HEK293 (cell line): Measurements from ENCODE around the gene ITIH2.

Experiments used
- CTCF ChIA-PET: fragments of 350-600 bp; formaldehyde crosslinking; extraction: SDS; loops from one replicate; lab custom pipeline; 2021; ENCODE audit warnings: antibody characterized with exemption; lab: Yijun Ruan, JAX
- POLR2A ChIA-PET: fragments of 300-600 bp; formaldehyde crosslinking; extraction: SDS; loops from one replicate; lab custom pipeline; 2020; ENCODE audit warnings: antibody characterized with exemption, inconsistent platforms; lab: Yijun Ruan, JAX
- H3K27ac ChIP-seq: fragments of 200-500 bp; sonication (Bioruptor generic); 2 replicates; pipeline ENCODE4 v1.5.1; 2014; ENCODE audit warnings: low read depth, low read length, control low read depth, inconsistent platforms; ENCODE audit errors: extremely low read depth
- H3K36me3 ChIP-seq, 2 experiments: fragments of 200-500 bp in 1 of 2; sonication (Bioruptor generic) in 1 of 2; 1 replicate in 1 of 2; 2 replicates in 1 of 2; pipeline ENCODE4 v1.5.1; 2014 to 2017; ENCODE audit warnings: inconsistent platforms in 2 of 2, low read length in 2 of 2; ENCODE audit not compliant: control insufficient read depth in 2 of 2, insufficient read depth in 1 of 2
- H3K4me1 ChIP-seq: fragments of 200-500 bp; sonication (Bioruptor generic); 2 replicates; pipeline ENCODE4 v1.5.1; 2014; ENCODE audit warnings: mild to moderate bottlenecking, low read length, inconsistent platforms; ENCODE audit not compliant: control insufficient read depth, insufficient read depth
- H3K4me3 ChIP-seq: 2 replicates; pipeline ENCODE4 v1.5.1; 2011; ENCODE audit warnings: low read depth, mild to moderate bottlenecking, control low read depth, low read length, moderate library complexity
- H3K9me3 ChIP-seq: fragments of 200-500 bp; sonication (Bioruptor generic); 2 replicates; pipeline ENCODE4 v1.5.1; 2014; ENCODE audit warnings: low read depth, low read length, inconsistent platforms; ENCODE audit not compliant: control insufficient read depth, insufficient read depth
- MZF1 ChIP-seq: fragments of 450-650 bp; formaldehyde crosslinking; IDR thresholded peaks from 2 replicates; pipeline ENCODE4 v1.5.1; 2017; ENCODE audit warnings: missing biosample characterization, missing genetic modification characterization, borderline replicate concordance
- OSR2 ChIP-seq: fragments of 450-650 bp; formaldehyde crosslinking; IDR thresholded peaks from 2 replicates; pipeline ENCODE4 v1.5.1; 2016; ENCODE audit warnings: missing biosample characterization, missing genetic modification characterization
- PRDM1 ChIP-seq: fragments of 450-650 bp; formaldehyde crosslinking; IDR thresholded peaks from 2 replicates; pipeline ENCODE4; 2016; ENCODE audit warnings: missing biosample characterization, missing genetic modification characterization
- PRDM10 ChIP-seq: fragments of 450-650 bp; formaldehyde crosslinking; IDR thresholded peaks from 2 replicates; pipeline ENCODE4 v1.5.1; 2016; ENCODE audit warnings: missing biosample characterization, missing genetic modification characterization
- PRDM6 ChIP-seq: fragments of 450-650 bp; formaldehyde crosslinking; IDR thresholded peaks from 2 replicates; pipeline ENCODE4 v1.5.1; 2017; ENCODE audit warnings: missing biosample characterization, missing genetic modification characterization
- REPIN1 ChIP-seq: fragments of 450-650 bp; formaldehyde crosslinking; IDR thresholded peaks from 2 replicates; pipeline ENCODE4 v1.5.1; 2017; ENCODE audit warnings: missing biosample characterization, missing genetic modification characterization, low read depth
- SP3 ChIP-seq: fragments of 450-650 bp; formaldehyde crosslinking; IDR thresholded peaks from 2 replicates; pipeline ENCODE4 v1.5.1; 2016; ENCODE audit warnings: missing biosample characterization, missing genetic modification characterization
- ZFP69B ChIP-seq: fragments of 450-650 bp; formaldehyde crosslinking; IDR thresholded peaks from 2 replicates; pipeline ENCODE4 v1.5.1; 2016; ENCODE audit warnings: missing biosample characterization, missing genetic modification characterization
- ZIC2 ChIP-seq: fragments of 450-650 bp; formaldehyde crosslinking; IDR thresholded peaks from 2 replicates; pipeline ENCODE4 v1.5.1; 2016; ENCODE audit warnings: missing biosample characterization, missing genetic modification characterization
- ZNF148 ChIP-seq: fragments of 450-650 bp; formaldehyde crosslinking; IDR thresholded peaks from 2 replicates; pipeline ENCODE4 v1.5.0; 2017; ENCODE audit warnings: missing biosample characterization, missing genetic modification characterization, borderline replicate concordance
- ZNF157 ChIP-seq: fragments of 450-650 bp; formaldehyde crosslinking; IDR thresholded peaks from 2 replicates; pipeline ENCODE4 v1.5.1; 2016; ENCODE audit warnings: missing biosample characterization, missing genetic modification characterization
- ZNF223 ChIP-seq: fragments of 450-650 bp; formaldehyde crosslinking; IDR thresholded peaks from 2 replicates; pipeline ENCODE4 v1.5.1; 2016; ENCODE audit warnings: missing biosample characterization, missing genetic modification characterization
- ZNF266 ChIP-seq: fragments of 450-650 bp; formaldehyde crosslinking; IDR thresholded peaks from 2 replicates; pipeline ENCODE4 v1.5.1; 2016; ENCODE audit warnings: missing biosample characterization, missing genetic modification characterization, low read depth
- ZNF335 ChIP-seq: fragments of 450-650 bp; formaldehyde crosslinking; conservative IDR thresholded peaks from 2 replicates; pipeline ENCODE4 v1.5.1; 2016; ENCODE audit warnings: missing biosample characterization, missing genetic modification characterization
- ZNF449 ChIP-seq: fragments of 450-650 bp; formaldehyde crosslinking; IDR thresholded peaks from 2 replicates; pipeline ENCODE4 v1.5.1; 2017; ENCODE audit warnings: missing biosample characterization, mild to moderate bottlenecking, missing genetic modification characterization, moderate library complexity
- ZNF600 ChIP-seq: fragments of 450-650 bp; formaldehyde crosslinking; IDR thresholded peaks from 2 replicates; pipeline ENCODE4 v1.5.1; 2016; ENCODE audit warnings: missing biosample characterization, missing genetic modification characterization
- ZNF626 ChIP-seq: fragments of 450-650 bp; sonication (Bioruptor Pico); formaldehyde crosslinking; IDR thresholded peaks from 2 replicates; pipeline ENCODE4 v1.5.1; 2018; ENCODE audit warnings: missing biosample characterization, missing genetic modification characterization, inconsistent platforms
- ZNF629 ChIP-seq: fragments of 450-650 bp; formaldehyde crosslinking; IDR thresholded peaks from 2 replicates; pipeline ENCODE4 v1.5.1; 2017; ENCODE audit warnings: missing biosample characterization, missing genetic modification characterization

ITIH2 gene

GRCh38 chr10:7786430-7786829 lies 83.3 kb downstream of the ITIH2 start:
- Histone ChIP-seq H3K9me3 (no peaks in the 10 kb centered on the region), H3K4me1 (peaks cover 6% of the 10 kb centered on the region; the same call in 1 of the 2 replicates), H3K36me3 (peaks cover 15 to 24% of the 10 kb centered on the region in 2 experiments; a peak in 2 of 3 replicates), H3K27ac (no peak overlapping the region), H3K4me3 (peak overlapping the region; percentile 93)
- TF ChIP-seq ZNF223: no peak
- TF ChIP-seq SP3: no peak
- TF ChIP-seq OSR2 (tag by site-specific recombination): no peak
- no peak for TF ChIP-seq ZIC2 (tag by site-specific recombination)
- TF ChIP-seq ZNF335 (tag by site-specific recombination): no peak
- no peak for TF ChIP-seq ZNF148
- no peak for TF ChIP-seq ZNF600 (tag by site-specific recombination)
- no peak for TF ChIP-seq ZFP69B (tag by site-specific recombination)
- no peak for TF ChIP-seq PRDM6 (tag by site-specific recombination)
- TF ChIP-seq ZNF266 (tag by site-specific recombination): no peak
- TF ChIP-seq ZNF449 (tag by site-specific recombination): no peak
- TF ChIP-seq ZNF626 (tag by site-specific recombination): no peak
- no peak for TF ChIP-seq PRDM1
- no peak for TF ChIP-seq MZF1
- no peak for TF ChIP-seq REPIN1 (tag by site-specific recombination)
- no peak for TF ChIP-seq ZNF157 (tag by site-specific recombination)
- TF ChIP-seq ZNF629 (tag by site-specific recombination): no peak
- TF ChIP-seq PRDM10 (tag by site-specific recombination): no peak
- ChIA-PET CTCF (no interaction called here), POLR2A (no interaction called here)
